Keratinocyte (primary cell): ENCODE data around the gene DDIAS. TPM values are rescaled to one million over a fixed set of nuclear protein-coding genes. Genes with fewer than 3 reads are reported as not detected.
"Not testable (repeated sequence)": the region's sequence is repeated elsewhere in the genome, so short reads cannot be mapped to it uniquely, and the experiment has no call there.

Experiments used
- DNase-seq: peaks from one replicate; pipeline ENCODE4 v3.0.0-alpha.2; 2011; ENCODE audit warnings: low read depth, missing footprints, low spot score
- FAIRE-seq: peaks from 2 replicates; lab custom pipeline; 2011; peaks lifted over from hg19 to GRCh38; lab: Jason Lieb, UNC
- H2AFZ ChIP-seq: 2 replicates; pipeline ENCODE4 v1.6.0; 2012; ENCODE audit warnings: low read length, control low read depth, inconsistent platforms; ENCODE audit not compliant: control insufficient read depth
- H3K27ac ChIP-seq: 2 replicates; pipeline ENCODE4 v1.5.1; 2011; ENCODE audit warnings: low read length; ENCODE audit not compliant: control insufficient read depth, insufficient read depth
- H3K27me3 ChIP-seq: 3 replicates; pipeline ENCODE4 v1.6.0; 2011; ENCODE audit warnings: low read length; ENCODE audit not compliant: control insufficient read depth, insufficient read depth; ENCODE audit errors: extremely low read depth
- H3K36me3 ChIP-seq, 2 experiments: 2 replicates in 1 of 2; 3 replicates in 1 of 2; pipeline ENCODE4 v1.5.1; 2011; ENCODE audit warnings: low read length in 2 of 2, mild to moderate bottlenecking in 1 of 2; ENCODE audit not compliant: control insufficient read depth in 2 of 2, insufficient read depth in 2 of 2; ENCODE audit errors: extremely low read depth in 1 of 2
- H3K4me1 ChIP-seq: 3 replicates; pipeline ENCODE4 v1.5.1; 2011; ENCODE audit warnings: low read length; ENCODE audit not compliant: control insufficient read depth, insufficient read depth; ENCODE audit errors: extremely low read depth
- H3K4me2 ChIP-seq: 3 replicates; pipeline ENCODE4 v1.6.0; 2011; ENCODE audit warnings: low read depth, low read length; ENCODE audit not compliant: control insufficient read depth, insufficient read depth; ENCODE audit errors: extremely low read depth
- H3K4me3 ChIP-seq, 3 experiments: fragments of 200-600 bp in 1 of 3; sonication (generic) in 1 of 3; 2 replicates in 2 of 3; 3 replicates in 1 of 3; pipeline ENCODE4 v1.5.1; 2011 to 2016; ENCODE audit warnings: low read length in 3 of 3, mild to moderate bottlenecking in 3 of 3, control low read depth in 2 of 3, inconsistent platforms in 1 of 3, low read depth in 1 of 3, mixed read lengths in 1 of 3, mixed run types in 1 of 3, moderate library complexity in 1 of 3; ENCODE audit not compliant: control insufficient read depth in 2 of 3, insufficient read depth in 2 of 3; ENCODE audit errors: extremely low read depth in 1 of 3
- H3K79me2 ChIP-seq: 2 replicates; pipeline ENCODE4 v1.6.0; 2012; ENCODE audit warnings: low read length; ENCODE audit not compliant: control insufficient read depth, insufficient read depth
- H3K9ac ChIP-seq: 3 replicates; pipeline ENCODE4 v1.6.0; 2011; ENCODE audit warnings: low read length; ENCODE audit not compliant: control insufficient read depth, insufficient read depth; ENCODE audit errors: extremely low read depth
- H3K9me1 ChIP-seq: 3 replicates; pipeline ENCODE4 v1.6.0; 2011; ENCODE audit warnings: low read length; ENCODE audit not compliant: control insufficient read depth, insufficient read depth; ENCODE audit errors: extremely low read depth
- H3K9me3 ChIP-seq: 2 replicates; pipeline ENCODE4 v1.5.1; 2012; ENCODE audit warnings: low read depth, low read length; ENCODE audit not compliant: control insufficient read depth
- H4K20me1 ChIP-seq: 3 replicates; pipeline ENCODE4 v1.6.0; 2011; ENCODE audit warnings: low read length; ENCODE audit not compliant: control insufficient read depth, insufficient read depth; ENCODE audit errors: extremely low read depth
- EZH2 ChIP-seq: IDR thresholded peaks from one replicate; pipeline ENCODE4 v1.6.1; 2012; ENCODE audit warnings: inconsistent platforms, mild to moderate bottlenecking, low read length, moderate library complexity
- dilution Hi-C: fragments of 300-500 bp; cut with MboI; formaldehyde crosslinking; loops from one replicate; pipeline ENCODE4 v1.7.0; 2020; ENCODE audit warnings: low sequenced_read_pairs; ENCODE audit not compliant: extremely low pct_ligation_motif_present
- polyA plus RNA-seq, 5 experiments: library from polyadenylated mRNA; depleted of rRNA in 3 of 5; stranded (reverse) in 3 of 5; stranded (forward) in 1 of 5; unstranded in 1 of 5; fragments of >200 nt; gene quantifications; 1 replicate in 1 of 5; 2 replicates in 3 of 5; 3 replicates in 1 of 5; pipeline versions ENCODE4 v1.2.1 to v1.2.3, GENCODE V29; 2011 to 2012; ENCODE audit warnings: missing spikeins in 2 of 5, low read depth in 1 of 5, low replicate concordance in 1 of 5
- TF ChIP-seq, protein P1 (sequence below), 3 experiments: IDR thresholded peaks in 1 of 3; conservative IDR thresholded peaks in 1 of 3; optimal IDR thresholded peaks in 1 of 3; 2 replicates in 2 of 3; 3 replicates in 1 of 3; pipeline versions ENCODE3 to v1.5.1; 2011; ENCODE audit warnings: low read length in 3 of 3, mild to moderate bottlenecking in 3 of 3, moderate library complexity in 2 of 3, control low read depth in 1 of 3, inconsistent platforms in 1 of 3; ENCODE audit not compliant: insufficient read depth in 2 of 3; ENCODE audit errors: extremely low read depth in 1 of 3

Gene DDIAS
- polyA plus RNA-seq, 1 donor (not counting 4 experiments of a cell fraction or from before 2014, with no cell fraction given): 8.7 TPM

DNA sequence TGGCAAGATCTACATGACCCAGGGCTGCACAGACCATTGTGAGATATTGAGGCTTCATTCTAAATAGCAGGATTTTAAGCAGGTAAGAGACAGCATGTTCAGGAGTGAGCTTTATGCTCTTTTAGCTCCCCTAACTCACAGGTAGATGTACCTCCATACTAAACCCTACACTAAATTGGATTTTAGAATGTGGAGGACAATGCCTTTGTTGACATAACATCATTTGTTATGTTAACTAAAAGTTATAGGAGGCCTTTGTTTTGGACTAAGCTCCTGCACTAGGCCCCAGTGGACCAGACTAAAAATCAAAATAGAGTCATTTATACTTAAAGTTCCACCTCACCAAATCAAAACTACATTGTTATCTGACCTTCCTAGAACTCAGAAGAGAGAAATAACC, 6.8 kb downstream of the DDIAS start:
- dilution Hi-C loops: no loop called here
- TF ChIP-seq, protein P1, sequence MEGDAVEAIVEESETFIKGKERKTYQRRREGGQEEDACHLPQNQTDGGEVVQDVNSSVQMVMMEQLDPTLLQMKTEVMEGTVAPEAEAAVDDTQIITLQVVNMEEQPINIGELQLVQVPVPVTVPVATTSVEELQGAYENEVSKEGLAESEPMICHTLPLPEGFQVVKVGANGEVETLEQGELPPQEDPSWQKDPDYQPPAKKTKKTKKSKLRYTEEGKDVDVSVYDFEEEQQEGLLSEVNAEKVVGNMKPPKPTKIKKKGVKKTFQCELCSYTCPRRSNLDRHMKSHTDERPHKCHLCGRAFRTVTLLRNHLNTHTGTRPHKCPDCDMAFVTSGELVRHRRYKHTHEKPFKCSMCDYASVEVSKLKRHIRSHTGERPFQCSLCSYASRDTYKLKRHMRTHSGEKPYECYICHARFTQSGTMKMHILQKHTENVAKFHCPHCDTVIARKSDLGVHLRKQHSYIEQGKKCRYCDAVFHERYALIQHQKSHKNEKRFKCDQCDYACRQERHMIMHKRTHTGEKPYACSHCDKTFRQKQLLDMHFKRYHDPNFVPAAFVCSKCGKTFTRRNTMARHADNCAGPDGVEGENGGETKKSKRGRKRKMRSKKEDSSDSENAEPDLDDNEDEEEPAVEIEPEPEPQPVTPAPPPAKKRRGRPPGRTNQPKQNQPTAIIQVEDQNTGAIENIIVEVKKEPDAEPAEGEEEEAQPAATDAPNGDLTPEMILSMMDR (optimal IDR thresholded peaks at IDR 0.05 in 1 of 3, IDR thresholded peaks at IDR 0.05 in 1 of 3, conservative IDR thresholded peaks at IDR 0.05 in 1 of 3; ENCODE audit: extremely low read depth in 1 of 3, insufficient read depth in 2 of 3, low read length in 3 of 3): no peak
- no peak for TF ChIP-seq EZH2
- Histone ChIP-seq H4K20me1 (no peaks in the 10 kb centered on the region), H3K9ac (no peak overlapping the region), H3K9me1 (no peaks in the 10 kb centered on the region), H3K36me3 (no peaks in the 10 kb centered on the region), H3K79me2 (peaks cover 32% of the 10 kb centered on the region), H3K4me3 (no peak overlapping the region), H3K27me3 (no peaks in the 10 kb centered on the region), H3K9me3 (no peaks in the 10 kb centered on the region), H2AFZ (no peak overlapping the region), H3K27ac (no peak overlapping the region), H3K4me1 (peaks cover 11% of the 10 kb centered on the region), H3K4me2 (no peak overlapping the region)
- no peak for DNase-seq
- FAIRE-seq: no peak

DNA sequence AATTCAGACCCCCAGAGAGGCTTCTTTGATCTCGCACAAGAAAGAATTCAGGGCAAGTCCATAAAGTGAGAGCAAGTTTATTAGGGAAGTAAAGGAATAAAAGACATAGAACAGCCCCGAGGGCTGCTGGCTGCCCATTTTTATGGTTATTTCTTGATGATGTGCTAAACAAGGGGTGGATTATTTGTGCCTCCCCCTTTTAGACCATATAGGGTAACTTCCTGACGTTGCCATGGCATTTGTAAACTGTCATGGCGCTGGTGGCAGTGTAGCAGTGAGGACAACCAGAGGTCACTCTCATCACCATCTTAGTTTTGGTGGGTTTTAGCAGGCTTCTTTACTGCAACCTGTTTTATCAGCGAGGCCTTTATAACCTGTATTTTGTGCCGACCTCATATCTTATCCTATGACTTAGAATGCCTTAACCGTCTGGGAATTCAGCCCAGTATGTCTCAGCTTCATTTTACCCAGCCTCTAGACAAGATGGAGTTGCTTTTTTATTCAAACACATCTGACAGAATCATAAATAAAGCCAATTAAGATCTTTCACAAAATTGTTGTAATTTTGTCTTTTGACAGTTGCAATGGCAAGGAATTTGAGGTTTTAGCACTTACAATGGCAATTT, 7.6 kb downstream of the DDIAS start:
- H2AFZ ChIP-seq: no peak overlapping the region
- no peak for DNase-seq
- H4K20me1 ChIP-seq: no peaks in the 10 kb centered on the region
- no peaks in the 10 kb centered on the region for H3K9me3 ChIP-seq
- no peaks in the 10 kb centered on the region for H3K9me1 ChIP-seq
- no peak overlapping the region for H3K4me2 ChIP-seq
- H3K27ac ChIP-seq: no peak overlapping the region
- no peak overlapping the region for H3K9ac ChIP-seq
- H3K4me3 ChIP-seq: no peak overlapping the region
- TF ChIP-seq, protein P1 (optimal IDR thresholded peaks at IDR 0.05 in 1 of 3, IDR thresholded peaks at IDR 0.05 in 1 of 3, conservative IDR thresholded peaks at IDR 0.05 in 1 of 3; ENCODE audit: extremely low read depth in 1 of 3, insufficient read depth in 2 of 3, low read length in 3 of 3): no peak
- no peak for TF ChIP-seq EZH2
- dilution Hi-C loops: no loop called here
- H3K27me3 ChIP-seq: no peaks in the 10 kb centered on the region
- no peak for FAIRE-seq
- H3K4me1 ChIP-seq: peaks cover 5% of the 10 kb centered on the region
- H3K36me3 ChIP-seq: no peaks in the 10 kb centered on the region
- peaks cover 32% of the 10 kb centered on the region for H3K79me2 ChIP-seq

DNA sequence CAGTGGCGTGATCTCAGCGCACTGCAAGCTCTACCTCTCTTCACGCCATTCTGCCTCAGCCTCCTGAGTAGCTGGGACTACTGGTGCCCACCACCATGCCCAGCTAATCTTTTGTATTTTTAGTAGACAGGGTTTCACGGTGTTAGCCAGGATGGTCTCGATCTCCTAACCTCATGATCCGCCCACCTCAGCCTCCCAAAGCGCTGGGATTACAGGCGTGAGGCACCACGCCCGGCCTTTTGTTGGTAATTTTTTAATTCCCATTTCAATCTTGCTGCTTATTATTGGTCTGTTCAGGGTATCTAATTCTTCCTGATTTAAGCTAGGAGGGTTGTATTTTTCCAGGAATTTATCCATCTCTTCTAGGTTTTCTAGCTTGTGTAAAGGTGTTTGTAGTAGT, 18.2 kb downstream of the DDIAS start:
- H3K4me2 ChIP-seq, dilution Hi-C loops: not testable (repeated sequence)

DNA sequence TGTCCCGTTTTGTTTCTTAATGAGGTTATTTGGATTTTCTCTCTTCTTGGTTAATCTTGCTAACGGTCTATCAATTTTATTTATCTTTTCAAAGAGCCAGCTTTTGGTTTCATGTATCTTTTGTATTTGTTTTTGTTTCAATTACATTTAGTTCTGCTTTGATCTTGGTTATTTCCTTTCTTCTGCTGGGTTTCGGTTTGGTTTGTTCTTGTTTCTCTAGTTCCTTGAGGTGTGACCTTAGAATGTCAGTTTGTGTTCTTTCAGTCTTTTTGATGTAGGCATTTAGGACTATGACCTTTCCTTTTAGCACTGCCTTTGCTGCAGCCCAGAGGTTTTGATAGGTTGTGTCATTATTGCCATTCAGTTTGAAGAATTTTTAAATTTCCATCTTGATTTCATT, 18.7 kb downstream of the DDIAS start:
- H3K9me1 ChIP-seq, H3K9ac ChIP-seq, FAIRE-seq, dilution Hi-C loops, H3K36me3 ChIP-seq, H4K20me1 ChIP-seq, H3K4me1 ChIP-seq, H3K27ac ChIP-seq, DNase-seq, H3K79me2 ChIP-seq, H2AFZ ChIP-seq, H3K27me3 ChIP-seq, H3K4me2 ChIP-seq, H3K9me3 ChIP-seq, H3K4me3 ChIP-seq: not testable (repeated sequence)

More for the DNA sequence above, 18.2 kb downstream of the DDIAS start:
- not testable (repeated sequence) for H3K27ac ChIP-seq, H3K9ac ChIP-seq, H3K36me3 ChIP-seq, H3K9me1 ChIP-seq, DNase-seq, H3K79me2 ChIP-seq, H4K20me1 ChIP-seq, H3K4me1 ChIP-seq, H3K9me3 ChIP-seq, H2AFZ ChIP-seq, H3K27me3 ChIP-seq, H3K4me3 ChIP-seq, FAIRE-seq
